Tibial artery (tissue), 4 donors: ENCODE data around the gene VEGFB.
A peak's percentile ranks its signal among the peaks of the same experiment; 100 is the strongest.

Experiments
- DNase-seq, 2 donors: peaks; one replicate each; pipeline ENCODE4 v3.0.0-alpha.2; 2019
- H3K27ac ChIP-seq, 2 donors: fragments of 200-600 bp; sonication (generic) in 1 of 2; 1 replicate in 1 of 2; 2 replicates in 1 of 2; pipeline ENCODE4 v1.5.1; 2018 to 2019; ENCODE audit warnings: mild to moderate bottlenecking in 1 of 2
- H3K27me3 ChIP-seq, 2 donors: fragments of 200-600 bp; sonication (generic) in 1 of 2; one replicate each; pipeline versions ENCODE4 v1.5.1 to v1.6.0; 2016 to 2019
- H3K36me3 ChIP-seq, 3 donors: fragments of 200-600 bp; sonication (generic) in 2 of 3; one replicate each; pipeline ENCODE4 v1.5.1; 2016 to 2019; ENCODE audit warnings: mild to moderate bottlenecking in 2 of 3
- H3K4me1 ChIP-seq, 4 donors: fragments of 200-600 bp; sonication (generic) in 2 of 4; 1 replicate in 3 of 4; 2 replicates in 1 of 4; pipeline ENCODE4 v1.5.1; 2016 to 2019
- H3K4me3 ChIP-seq, 2 donors: fragments of 200-600 bp; sonication (generic) in 1 of 2; 1 replicate in 1 of 2; 2 replicates in 1 of 2; pipeline ENCODE4 v1.5.1; 2018 to 2019; ENCODE audit warnings: mild to moderate bottlenecking in 2 of 2
- H3K9me3 ChIP-seq, 3 donors: fragments of 200-600 bp; sonication (generic) in 1 of 3; one replicate each; pipeline ENCODE4 v1.5.1; 2016 to 2019
- CTCF ChIP-seq, 2 experiments: fragments of 200-600 bp in 1 of 2; fragments of 450-650 bp in 1 of 2; IDR thresholded peaks; one replicate each; pipeline ENCODE4 v1.5.1; 2017 to 2019; ENCODE audit warnings: antibody characterized with exemption in 2 of 2, mild to moderate bottlenecking in 1 of 2, moderate library complexity in 1 of 2
- intact Hi-C: fragments of 100-400 bp; cut with DNase I; formaldehyde crosslinking; loops from one replicate; pipeline ENCODE4 v1.15.0; 2023; ENCODE audit warnings: low total_unique reads

The VEGFB gene

DNA sequence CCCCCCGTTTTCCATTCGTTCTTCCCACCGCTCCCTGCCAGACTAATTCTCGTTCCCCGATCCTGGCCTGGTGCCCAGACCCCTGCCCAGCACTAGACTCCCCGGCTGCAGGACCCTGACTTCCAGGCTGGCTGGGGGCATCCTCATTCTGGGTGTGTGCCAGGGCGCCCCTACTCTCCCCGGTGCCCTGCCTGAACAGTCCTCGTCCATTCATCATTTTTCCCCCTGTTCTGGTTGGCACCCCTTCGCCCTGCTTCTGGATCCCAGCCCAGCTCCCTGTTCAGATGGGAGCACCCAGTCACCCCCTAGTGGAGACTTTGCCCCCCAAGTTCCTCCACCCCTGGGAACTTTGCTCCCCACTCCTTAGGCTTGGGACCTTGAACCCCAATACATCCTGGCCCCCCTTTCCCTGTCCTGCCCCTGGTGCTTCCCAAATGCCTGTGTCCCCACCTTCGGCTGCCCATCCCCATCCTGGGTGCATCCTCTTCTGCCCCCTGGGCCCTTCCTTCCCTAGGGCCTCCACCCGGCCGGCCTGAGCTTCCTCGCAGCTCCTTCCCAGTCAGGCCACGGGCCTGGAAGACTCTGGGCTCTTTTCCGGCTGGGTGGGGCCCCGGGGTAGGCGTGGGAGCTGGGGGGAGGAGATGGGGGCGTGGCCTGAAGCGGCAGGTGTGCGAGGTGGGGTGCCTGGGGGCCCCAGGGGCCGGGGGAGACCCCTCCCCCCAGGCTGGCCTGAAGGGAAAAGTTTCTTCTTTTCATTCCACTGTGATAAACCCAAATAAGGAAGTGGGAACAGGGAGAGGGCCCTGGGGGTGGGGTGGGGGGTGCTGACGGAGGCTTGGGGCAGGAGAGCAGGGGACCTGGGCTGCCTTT lies 17.9 kb downstream of the VEGFB start:
- peaks cover 0 to 43% (median 37%) of the 10 kb centered on the region in 4 donors for H3K4me1 ChIP-seq
- DNase-seq, result peak in 1 of 2 donors; percentile 86
- peaks cover 8 to 32% (median 28%) of the 10 kb centered on the region in 3 donors for H3K36me3 ChIP-seq
- H3K27ac ChIP-seq, result peak overlapping the region; percentile 82
- H3K9me3 ChIP-seq, result no peaks in the 10 kb centered on the region
- H3K27me3 ChIP-seq, result no peaks in the 10 kb centered on the region
- peak overlapping the region; percentile 81 to 96 for H3K4me3 ChIP-seq
- intact Hi-C loops, result no loop called here
- peak in 1 of 2 experiments; percentile 10 for TF ChIP-seq CTCF (IDR thresholded peaks at IDR 0.05)

DNA sequence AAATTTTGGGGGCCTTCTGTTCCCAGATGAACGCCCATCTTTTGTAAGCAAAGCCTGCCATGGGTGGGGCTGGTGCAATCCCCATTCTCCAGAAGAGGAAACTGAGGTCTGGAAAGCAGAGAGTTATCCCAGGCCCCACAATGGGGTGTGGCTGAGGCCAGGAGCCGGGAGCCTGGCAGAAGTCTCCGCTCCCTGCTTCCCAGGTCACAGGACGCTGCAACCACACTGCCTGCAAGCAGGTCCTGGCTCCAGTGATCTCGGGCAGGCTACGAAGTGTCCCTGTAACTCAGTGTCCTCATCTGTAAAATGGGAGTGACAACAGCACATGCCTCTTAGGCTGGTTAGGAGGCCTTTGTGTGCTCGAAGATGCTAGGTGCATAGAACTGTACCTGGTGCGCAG lies 18.7 kb downstream of the VEGFB start:
- intact Hi-C loops, result no loop called here
- H3K27ac ChIP-seq, result peak overlapping the region; percentile 82

GRCh38 chr11:64253481-64253880 lies 19.1 kb downstream of the VEGFB start:
- peak; percentile 56 to 87 for DNase-seq
- H3K36me3 ChIP-seq, result peaks cover 8 to 44% (median 38%) of the 10 kb centered on the region in 3 donors
- TF ChIP-seq CTCF (IDR thresholded peaks at IDR 0.05), result no peak
- H3K4me3 ChIP-seq, result no peak overlapping the region
- peak overlapping the region; percentile 1 to 82 for H3K27ac ChIP-seq
- intact Hi-C loops, result no loop called here
- no peaks in the 10 kb centered on the region for H3K27me3 ChIP-seq
- H3K4me1 ChIP-seq, result peaks cover 0 to 37% (median 31%) of the 10 kb centered on the region in 4 donors
- H3K9me3 ChIP-seq, result no peaks in the 10 kb centered on the region

More for the DNA sequence above, 18.7 kb downstream of the VEGFB start:
- TF ChIP-seq CTCF (IDR thresholded peaks at IDR 0.05), result no peak
- no peaks in the 10 kb centered on the region for H3K9me3 ChIP-seq
- no peak for DNase-seq
- no peaks in the 10 kb centered on the region for H3K27me3 ChIP-seq
- peaks cover 8 to 40% (median 33%) of the 10 kb centered on the region in 3 donors for H3K36me3 ChIP-seq
- peaks cover 0 to 37% (median 32%) of the 10 kb centered on the region in 4 donors for H3K4me1 ChIP-seq
- peak overlapping the region; percentile 81 to 96 for H3K4me3 ChIP-seq

DNA sequence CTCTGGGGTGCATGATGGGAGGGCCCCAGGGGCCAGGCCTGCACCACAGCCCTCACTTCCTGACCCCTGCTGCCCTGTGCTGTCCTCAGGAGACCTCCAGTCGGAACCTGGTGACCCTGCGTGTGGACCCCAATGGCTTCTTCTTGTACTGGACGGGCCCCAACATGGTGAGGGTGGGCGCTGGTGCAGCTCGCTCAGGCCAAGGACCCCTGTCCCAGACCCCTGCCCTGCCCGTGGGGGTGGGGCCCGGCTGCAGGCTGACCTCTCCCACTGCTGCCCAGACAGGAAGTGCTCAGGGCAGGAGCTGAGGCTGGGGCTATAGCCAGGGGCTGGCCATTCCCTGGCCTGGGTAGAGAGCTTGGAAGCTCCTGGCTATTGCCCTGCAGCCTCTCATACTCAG lies 19.9 kb downstream of the VEGFB start:
- Histone ChIP-seq H3K36me3 (peaks cover 8 to 53% (median 46%) of the 10 kb centered on the region in 3 donors), H3K27ac (peak overlapping the region; percentile 1 to 82), H3K4me1 (peaks cover 0 to 37% (median 31%) of the 10 kb centered on the region in 4 donors), H3K27me3 (no peaks in the 10 kb centered on the region), H3K4me3 (no peak overlapping the region), H3K9me3 (no peaks in the 10 kb centered on the region)
- DNase-seq, result no peak
- TF ChIP-seq CTCF (IDR thresholded peaks at IDR 0.05), result no peak
- intact Hi-C loops, result no loop called here

GRCh38 chr11:64255135-64256128 lies 21.0 kb downstream of the VEGFB start:
- TF ChIP-seq CTCF (IDR thresholded peaks at IDR 0.05), result no peak
- Histone ChIP-seq H3K9me3 (no peaks in the 10 kb centered on the region), H3K36me3 (peaks cover 16 to 64% (median 55%) of the 10 kb centered on the region in 3 donors), H3K4me3 (no peak overlapping the region), H3K27me3 (no peaks in the 10 kb centered on the region), H3K27ac (no peak overlapping the region), H3K4me1 (peaks cover 0 to 34% (median 30%) of the 10 kb centered on the region in 4 donors)
- intact Hi-C loops, result no loop called here
- no peak for DNase-seq
